Liver (tissue), 9 donors: Measurements from ENCODE around the gene MYO18B. TPM values are rescaled to one million over a fixed set of nuclear protein-coding genes. Genes with fewer than 3 reads are reported as not detected.

Source experiments
- DNase-seq: peaks from one replicate; pipeline ENCODE4 v3.0.0-alpha.2; 2017; ENCODE audit warnings: low spot score
- H3K27ac ChIP-seq, 2 donors: one replicate each; pipeline ENCODE4 v1.7.0; 2013; ENCODE audit warnings: inconsistent platforms in 2 of 2, low read length in 2 of 2, control low read depth in 1 of 2, low read depth in 1 of 2, mild to moderate bottlenecking in 1 of 2
- H3K27me3 ChIP-seq, 4 donors: one replicate each; pipeline versions ENCODE4 v1.6.1 to v1.7.0; 2013; ENCODE audit warnings: low read length in 3 of 4, inconsistent platforms in 1 of 4, mild to moderate bottlenecking in 1 of 4, moderate library complexity in 1 of 4; ENCODE audit not compliant: control insufficient read depth in 4 of 4, insufficient read depth in 4 of 4
- H3K36me3 ChIP-seq, 4 donors: one replicate each; pipeline versions ENCODE4 v1.6.1 to v1.7.0; 2013; ENCODE audit warnings: low read length in 3 of 4, mild to moderate bottlenecking in 3 of 4, low read depth in 1 of 4, moderate library complexity in 1 of 4; ENCODE audit not compliant: control insufficient read depth in 4 of 4, insufficient read depth in 3 of 4
- H3K4me1 ChIP-seq, 4 donors: one replicate each; pipeline versions ENCODE4 v1.6.1 to v1.7.0; 2013; ENCODE audit warnings: low read length in 3 of 4, mild to moderate bottlenecking in 3 of 4, moderate library complexity in 1 of 4; ENCODE audit not compliant: control insufficient read depth in 4 of 4, insufficient read depth in 4 of 4
- H3K4me3 ChIP-seq, 3 donors: one replicate each; pipeline versions ENCODE4 v1.6.1 to v1.7.0; 2013; ENCODE audit warnings: low read length in 3 of 3, control low read depth in 1 of 3, low read depth in 1 of 3, mild to moderate bottlenecking in 1 of 3
- H3K9ac ChIP-seq, 2 donors: one replicate each; pipeline ENCODE4 v1.7.0; 2013; ENCODE audit warnings: low read length in 2 of 2, mild to moderate bottlenecking in 2 of 2, moderate library complexity in 2 of 2, control low read depth in 1 of 2, low read depth in 1 of 2
- H3K9me3 ChIP-seq, 4 donors: one replicate each; pipeline versions ENCODE4 v1.6.1 to v1.7.0; 2013; ENCODE audit warnings: low read length in 3 of 4; ENCODE audit not compliant: control insufficient read depth in 4 of 4
- EGR1 ChIP-seq, 2 donors: IDR thresholded peaks; 2 replicates each; pipeline ENCODE4 v1.6.1; 2016 to 2018; ENCODE audit warnings: antibody characterized with exemption in 2 of 2, low read depth in 2 of 2
- FOXA1 ChIP-seq: IDR thresholded peaks from 2 replicates; pipeline ENCODE4 v1.6.1; 2016; ENCODE audit warnings: antibody characterized with exemption
- FOXA2 ChIP-seq: IDR thresholded peaks from 2 replicates; pipeline ENCODE4 v1.6.1; 2016; ENCODE audit warnings: antibody characterized with exemption
- GABPA ChIP-seq, 2 donors: IDR thresholded peaks in 1 of 2; conservative IDR thresholded peaks in 1 of 2; 2 replicates each; pipeline ENCODE4 v1.6.1; 2016; ENCODE audit warnings: antibody characterized with exemption in 2 of 2, mild to moderate bottlenecking in 1 of 2, moderate library complexity in 1 of 2
- HNF4A ChIP-seq, 2 donors: conservative IDR thresholded peaks; 2 replicates each; pipeline ENCODE4 v1.6.1; 2016; ENCODE audit warnings: antibody characterized with exemption in 2 of 2, mild to moderate bottlenecking in 2 of 2
- HNF4G ChIP-seq: IDR thresholded peaks from 2 replicates; pipeline ENCODE4 v1.6.1; 2016; ENCODE audit warnings: antibody characterized with exemption
- JUND ChIP-seq, 2 donors: IDR thresholded peaks; 2 replicates each; pipeline ENCODE4 v1.6.1; 2016; ENCODE audit warnings: antibody characterized with exemption in 2 of 2
- NR2F2 ChIP-seq: IDR thresholded peaks from 2 replicates; pipeline ENCODE4 v1.6.1; 2016; ENCODE audit warnings: antibody characterized with exemption
- RAD21 ChIP-seq, 2 donors: IDR thresholded peaks; 2 replicates each; pipeline ENCODE4 v1.6.1; 2016; ENCODE audit warnings: antibody characterized with exemption in 2 of 2, mild to moderate bottlenecking in 2 of 2
- RXRA ChIP-seq, 2 donors: IDR thresholded peaks; 2 replicates each; pipeline ENCODE4 v1.6.1; 2017 to 2018; ENCODE audit warnings: antibody characterized with exemption in 2 of 2, mild to moderate bottlenecking in 1 of 2
- SP1 ChIP-seq: IDR thresholded peaks from 2 replicates; pipeline ENCODE4 v1.6.1; 2018; ENCODE audit warnings: antibody characterized with exemption, mild to moderate bottlenecking
- TAF1 ChIP-seq: conservative IDR thresholded peaks from 2 replicates; pipeline ENCODE4 v1.6.1; 2016; ENCODE audit warnings: antibody characterized with exemption, mild to moderate bottlenecking
- YY1 ChIP-seq: IDR thresholded peaks from 2 replicates; pipeline ENCODE4 v1.6.1; 2016; ENCODE audit warnings: antibody characterized with exemption, mild to moderate bottlenecking
- WGBS: extraction: QIAGEN DNeasy Blood & Tissue Kit; methylation state at CpG from one replicate; pipeline ENCODE4 v1.1.7; 2013; 5-methylcytosine and 5-hydroxymethylcytosine counted together
- polyA plus RNA-seq, 2 donors: library from polyadenylated mRNA; stranded (reverse) in 1 of 2; unstranded in 1 of 2; fragments of 200-250 nt in 1 of 2; fragments of >200 nt in 1 of 2; fragmentation: Nextera tagmentation in 1 of 2; extraction: Ambion mirVana in 1 of 2; gene quantifications; one replicate each; pipeline versions ENCODE4 v1.2.1 to v1.2.3, GENCODE V29; 2013 to 2015
- total RNA-seq, 2 donors: library from RNA; depleted of rRNA; stranded (reverse); fragments of >200 nt; gene quantifications; one replicate each; pipeline ENCODE4 v1.2.3, GENCODE V29; 2014
- TF ChIP-seq, protein P1 (sequence below): IDR thresholded peaks from 2 replicates; pipeline ENCODE4 v1.6.1; 2016; ENCODE audit warnings: antibody characterized with exemption
- TF ChIP-seq, protein P2 (sequence below): fragments of 150-350 bp; IDR thresholded peaks from 2 replicates; pipeline ENCODE4 v1.5.1; 2017; ENCODE audit warnings: improper control_type of control experiment, low read depth, low read length; ENCODE audit not compliant: missing input control
- TF ChIP-seq, protein P3 (sequence below): IDR thresholded peaks from 2 replicates; pipeline ENCODE4 v1.6.1; 2016; ENCODE audit warnings: antibody characterized with exemption, mild to moderate bottlenecking
- TF ChIP-seq, protein P4 (sequence below): IDR thresholded peaks from 2 replicates; pipeline ENCODE4 v1.6.1; 2016; ENCODE audit warnings: antibody characterized with exemption
- TF ChIP-seq, protein P5 (sequence below): IDR thresholded peaks from 2 replicates; pipeline ENCODE4 v1.6.1; 2016; ENCODE audit warnings: antibody characterized with exemption
- donor health status: healthy.
- donor health status: healthy.
- donor health status: healthy.
- donor health status: healthy.
- donor health status: healthy.

MYO18B gene
- total and polyA plus RNA-seq, 4 donors: under 0.01 to 4.2 (median 0.02) TPM; not detected in 1

DNA sequence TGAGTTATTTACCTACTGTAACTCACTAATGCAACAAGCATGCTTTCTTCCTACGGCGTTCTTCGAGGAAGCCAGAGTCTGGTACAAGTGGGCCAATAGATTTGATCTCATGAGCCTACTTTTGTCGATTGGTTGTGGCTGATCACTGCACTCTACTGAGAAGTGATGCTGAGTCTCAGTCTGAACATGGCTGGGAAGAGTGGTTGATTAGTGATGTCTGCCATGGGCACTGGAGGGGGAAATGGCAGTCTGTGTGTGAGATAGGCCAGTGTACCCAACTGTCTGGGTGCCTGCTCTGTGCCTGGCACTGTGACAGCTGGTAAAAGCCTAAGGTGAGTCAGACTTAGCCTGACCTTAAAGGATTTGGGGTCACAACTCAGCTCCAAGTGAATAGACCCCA, 28.3 kb downstream of the MYO18B start (continued):
- TF ChIP-seq, protein P1, sequence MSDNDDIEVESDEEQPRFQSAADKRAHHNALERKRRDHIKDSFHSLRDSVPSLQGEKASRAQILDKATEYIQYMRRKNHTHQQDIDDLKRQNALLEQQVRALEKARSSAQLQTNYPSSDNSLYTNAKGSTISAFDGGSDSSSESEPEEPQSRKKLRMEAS: no peak
- TF ChIP-seq, protein P2, sequence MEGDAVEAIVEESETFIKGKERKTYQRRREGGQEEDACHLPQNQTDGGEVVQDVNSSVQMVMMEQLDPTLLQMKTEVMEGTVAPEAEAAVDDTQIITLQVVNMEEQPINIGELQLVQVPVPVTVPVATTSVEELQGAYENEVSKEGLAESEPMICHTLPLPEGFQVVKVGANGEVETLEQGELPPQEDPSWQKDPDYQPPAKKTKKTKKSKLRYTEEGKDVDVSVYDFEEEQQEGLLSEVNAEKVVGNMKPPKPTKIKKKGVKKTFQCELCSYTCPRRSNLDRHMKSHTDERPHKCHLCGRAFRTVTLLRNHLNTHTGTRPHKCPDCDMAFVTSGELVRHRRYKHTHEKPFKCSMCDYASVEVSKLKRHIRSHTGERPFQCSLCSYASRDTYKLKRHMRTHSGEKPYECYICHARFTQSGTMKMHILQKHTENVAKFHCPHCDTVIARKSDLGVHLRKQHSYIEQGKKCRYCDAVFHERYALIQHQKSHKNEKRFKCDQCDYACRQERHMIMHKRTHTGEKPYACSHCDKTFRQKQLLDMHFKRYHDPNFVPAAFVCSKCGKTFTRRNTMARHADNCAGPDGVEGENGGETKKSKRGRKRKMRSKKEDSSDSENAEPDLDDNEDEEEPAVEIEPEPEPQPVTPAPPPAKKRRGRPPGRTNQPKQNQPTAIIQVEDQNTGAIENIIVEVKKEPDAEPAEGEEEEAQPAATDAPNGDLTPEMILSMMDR: no peak
- TF ChIP-seq JUND (IDR thresholded peaks at IDR 0.05) (no peak), SP1 (no peak), EGR1 (IDR thresholded peaks at IDR 0.05; ENCODE audit: low read depth in 2 of 2) (no peak)

DNA sequence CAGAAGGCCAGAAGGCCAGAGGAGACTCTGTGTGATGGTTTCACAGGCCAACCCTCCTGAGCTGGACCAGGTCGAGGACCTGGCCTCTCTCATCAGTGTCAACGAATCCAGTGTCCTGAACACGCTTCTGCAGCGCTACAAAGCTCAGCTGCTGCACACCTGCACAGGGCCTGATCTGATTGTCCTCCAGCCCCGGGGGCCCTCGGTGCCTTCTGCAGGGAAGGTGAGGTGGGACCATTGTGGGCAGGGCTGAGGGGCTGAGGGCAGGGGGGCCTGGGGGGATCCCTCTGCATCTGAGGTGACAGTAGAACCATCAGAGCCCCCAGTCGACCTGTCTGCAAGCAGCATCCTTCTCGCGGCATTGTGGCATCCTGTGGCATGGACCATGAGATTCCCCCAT, 30.3 kb downstream of the MYO18B start:
- H3K9me3 ChIP-seq: peaks cover 0 to 3% (median under 1%) of the 10 kb centered on the region in 4 donors
- no peaks in the 10 kb centered on the region for H3K4me1 ChIP-seq
- H3K9ac ChIP-seq: no peak overlapping the region
- no peak overlapping the region for H3K4me3 ChIP-seq
- TF ChIP-seq RXRA (IDR thresholded peaks at IDR 0.05) (no peak), HNF4G (no peak), RAD21 (IDR thresholded peaks at IDR 0.05) (no peak), TAF1 (no peak), SP1 (no peak), JUND (IDR thresholded peaks at IDR 0.05) (no peak), HNF4A (conservative IDR thresholded peaks at IDR 0.05) (no peak), NR2F2 (no peak), FOXA1 (no peak), FOXA2 (no peak), GABPA (IDR thresholded peaks at IDR 0.05 in 1 of 2, conservative IDR thresholded peaks at IDR 0.05 in 1 of 2) (no peak), YY1 (no peak), EGR1 (IDR thresholded peaks at IDR 0.05; ENCODE audit: low read depth in 2 of 2) (no peak)
- TF ChIP-seq, protein P3, sequence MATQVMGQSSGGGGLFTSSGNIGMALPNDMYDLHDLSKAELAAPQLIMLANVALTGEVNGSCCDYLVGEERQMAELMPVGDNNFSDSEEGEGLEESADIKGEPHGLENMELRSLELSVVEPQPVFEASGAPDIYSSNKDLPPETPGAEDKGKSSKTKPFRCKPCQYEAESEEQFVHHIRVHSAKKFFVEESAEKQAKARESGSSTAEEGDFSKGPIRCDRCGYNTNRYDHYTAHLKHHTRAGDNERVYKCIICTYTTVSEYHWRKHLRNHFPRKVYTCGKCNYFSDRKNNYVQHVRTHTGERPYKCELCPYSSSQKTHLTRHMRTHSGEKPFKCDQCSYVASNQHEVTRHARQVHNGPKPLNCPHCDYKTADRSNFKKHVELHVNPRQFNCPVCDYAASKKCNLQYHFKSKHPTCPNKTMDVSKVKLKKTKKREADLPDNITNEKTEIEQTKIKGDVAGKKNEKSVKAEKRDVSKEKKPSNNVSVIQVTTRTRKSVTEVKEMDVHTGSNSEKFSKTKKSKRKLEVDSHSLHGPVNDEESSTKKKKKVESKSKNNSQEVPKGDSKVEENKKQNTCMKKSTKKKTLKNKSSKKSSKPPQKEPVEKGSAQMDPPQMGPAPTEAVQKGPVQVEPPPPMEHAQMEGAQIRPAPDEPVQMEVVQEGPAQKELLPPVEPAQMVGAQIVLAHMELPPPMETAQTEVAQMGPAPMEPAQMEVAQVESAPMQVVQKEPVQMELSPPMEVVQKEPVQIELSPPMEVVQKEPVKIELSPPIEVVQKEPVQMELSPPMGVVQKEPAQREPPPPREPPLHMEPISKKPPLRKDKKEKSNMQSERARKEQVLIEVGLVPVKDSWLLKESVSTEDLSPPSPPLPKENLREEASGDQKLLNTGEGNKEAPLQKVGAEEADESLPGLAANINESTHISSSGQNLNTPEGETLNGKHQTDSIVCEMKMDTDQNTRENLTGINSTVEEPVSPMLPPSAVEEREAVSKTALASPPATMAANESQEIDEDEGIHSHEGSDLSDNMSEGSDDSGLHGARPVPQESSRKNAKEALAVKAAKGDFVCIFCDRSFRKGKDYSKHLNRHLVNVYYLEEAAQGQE: no peak
- TF ChIP-seq, protein P1: no peak
- TF ChIP-seq, protein P4, sequence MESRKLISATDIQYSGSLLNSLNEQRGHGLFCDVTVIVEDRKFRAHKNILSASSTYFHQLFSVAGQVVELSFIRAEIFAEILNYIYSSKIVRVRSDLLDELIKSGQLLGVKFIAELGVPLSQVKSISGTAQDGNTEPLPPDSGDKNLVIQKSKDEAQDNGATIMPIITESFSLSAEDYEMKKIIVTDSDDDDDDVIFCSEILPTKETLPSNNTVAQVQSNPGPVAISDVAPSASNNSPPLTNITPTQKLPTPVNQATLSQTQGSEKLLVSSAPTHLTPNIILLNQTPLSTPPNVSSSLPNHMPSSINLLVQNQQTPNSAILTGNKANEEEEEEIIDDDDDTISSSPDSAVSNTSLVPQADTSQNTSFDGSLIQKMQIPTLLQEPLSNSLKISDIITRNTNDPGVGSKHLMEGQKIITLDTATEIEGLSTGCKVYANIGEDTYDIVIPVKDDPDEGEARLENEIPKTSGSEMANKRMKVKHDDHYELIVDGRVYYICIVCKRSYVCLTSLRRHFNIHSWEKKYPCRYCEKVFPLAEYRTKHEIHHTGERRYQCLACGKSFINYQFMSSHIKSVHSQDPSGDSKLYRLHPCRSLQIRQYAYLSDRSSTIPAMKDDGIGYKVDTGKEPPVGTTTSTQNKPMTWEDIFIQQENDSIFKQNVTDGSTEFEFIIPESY: no peak
- TF ChIP-seq, protein P5, sequence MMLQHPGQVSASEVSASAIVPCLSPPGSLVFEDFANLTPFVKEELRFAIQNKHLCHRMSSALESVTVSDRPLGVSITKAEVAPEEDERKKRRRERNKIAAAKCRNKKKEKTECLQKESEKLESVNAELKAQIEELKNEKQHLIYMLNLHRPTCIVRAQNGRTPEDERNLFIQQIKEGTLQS: no peak
- TF ChIP-seq, protein P2: no peak
- DNase-seq: no peak
- no peaks in the 10 kb centered on the region for H3K27me3 ChIP-seq
- H3K27ac ChIP-seq: no peak overlapping the region
- no peaks in the 10 kb centered on the region for H3K36me3 ChIP-seq
- WGBS: 58% methylated on average over 9 of the region's 9 CpGs
